Gastroesophageal sphincter (tissue), 3 donors: Measurements from ENCODE around the gene CLTC.

ENCODE experiments used
- CTCF ChIP-seq, 4 experiments: fragments of 200-600 bp in 2 of 4; fragments of 450-650 bp in 2 of 4; sonication (generic) in 1 of 4; IDR thresholded peaks; one replicate each; pipeline ENCODE4 v1.5.1; 2017 to 2019; ENCODE audit warnings: antibody characterized with exemption in 4 of 4, mild to moderate bottlenecking in 2 of 4, moderate library complexity in 2 of 4
- EP300 ChIP-seq: sonication (generic); formaldehyde crosslinking; IDR thresholded peaks from one replicate; pipeline ENCODE4 v1.6.1; 2017; ENCODE audit warnings: antibody characterized with exemption, mild to moderate bottlenecking
- POLR2A ChIP-seq, 2 donors: fragments of 450-650 bp; IDR thresholded peaks; one replicate each; pipeline ENCODE4 v1.6.1; 2017; ENCODE audit warnings: antibody characterized with exemption in 2 of 2, mild to moderate bottlenecking in 2 of 2, moderate library complexity in 1 of 2

DNA sequence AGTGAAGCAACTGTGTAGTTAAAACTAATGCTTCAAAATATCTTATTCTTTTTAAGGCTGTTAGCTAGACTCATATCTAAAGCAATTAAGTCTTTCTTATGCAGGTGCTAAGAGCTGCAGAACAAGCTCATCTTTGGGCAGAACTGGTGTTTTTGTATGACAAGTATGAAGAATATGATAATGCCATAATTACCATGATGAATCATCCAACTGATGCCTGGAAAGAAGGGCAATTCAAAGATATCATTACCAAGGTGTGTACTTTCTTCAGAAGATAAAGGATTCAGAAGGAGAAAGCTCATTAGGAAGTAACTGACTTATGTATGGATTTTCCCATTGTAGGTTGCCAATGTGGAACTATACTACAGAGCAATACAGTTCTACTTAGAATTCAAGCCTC is 63.6 kb downstream of the CLTC start:
- TF ChIP-seq POLR2A (IDR thresholded peaks at IDR 0.05) (no peak), CTCF (IDR thresholded peaks at IDR 0.05) (no peak), EP300 (no peak)
